ENCODE data around the gene GARIN5B.

GRCh38 chr19:55305983-55306562, 57.0 kb downstream of the GARIN5B start:
- TF ChIP-seq BHLHE40 (IDR thresholded peaks at IDR 0.05; ENCODE audit: borderline replicate concordance), result no peak
- no peak for TF ChIP-seq HDGF (IDR thresholded peaks at IDR 0.05; ENCODE audit: borderline replicate concordance)
- no peak for TF ChIP-seq FOXK2 (IDR thresholded peaks at IDR 0.05)
- TF ChIP-seq TARDBP (IDR thresholded peaks at IDR 0.05), result no peak
- no peak for TF ChIP-seq FOXM1 (IDR thresholded peaks at IDR 0.05; ENCODE audit: borderline replicate concordance)
- no peak for TF ChIP-seq FOXA1 (IDR thresholded peaks at IDR 0.05)
- TF ChIP-seq ELF4 (IDR thresholded peaks at IDR 0.05), result no peak
- no peak for TF ChIP-seq NFRKB (IDR thresholded peaks at IDR 0.05)
- TF ChIP-seq ZNF384 (IDR thresholded peaks at IDR 0.05), result no peak
- TF ChIP-seq CTBP1 (IDR thresholded peaks at IDR 0.05; ENCODE audit: borderline replicate concordance), result no peak
- TF ChIP-seq SUZ12 (IDR thresholded peaks at IDR 0.05), result no peak
- no peak for TF ChIP-seq ARNT (IDR thresholded peaks at IDR 0.05)

Measured in HEK293T (cell line).